ENCODE results near the gene FBXO24. TPM values are rescaled to one million over a fixed set of nuclear protein-coding genes. Genes with fewer than 3 reads are reported as not detected.
"Not testable (repeated sequence)": the region's sequence is repeated elsewhere in the genome, so short reads cannot be mapped to it uniquely, and the experiment has no call there.

The FBXO24 gene
- total RNA-seq: 1 to 10 TPM in 2 of 4 donors, not detected in 2; 1.8 to 1.9 TPM

GRCh38 chr7:100586266-100587025, at the start of gene FBXO24:
Gene FBXO24 (plus strand): TSS chr7:100586328. CDS start chr7:100586626, 298 bp downstream.
- peaks cover 0 to 22% of the 10 kb centered on the region in 2 donors for H3K36me3 ChIP-seq
- H3K9me3 ChIP-seq: no peaks in the 10 kb centered on the region
- H3K4me1 ChIP-seq: peaks cover 0 to 63% (median 35%) of the 10 kb centered on the region in 3 donors
- TF ChIP-seq CTCF (IDR thresholded peaks at IDR 0.05) (no peak), POLR2A (IDR thresholded peaks at IDR 0.05) (peak in 1 of 2 donors; percentile 27), POLR2AphosphoS5 (IDR thresholded peaks at IDR 0.05) (no peak), EP300 (IDR thresholded peaks at IDR 0.05) (no peak)
- WGBS, 2 donors (ENCODE audit: low coverage in 1 of 2): 0% methylated on average over 1 to 3 of the region's 53 CpGs
- H3K27ac ChIP-seq: peak within 1 kb of the TSS; percentile 88 to 95 (median 94)
- ATAC-seq: peak; percentile 94
- peaks cover 10% of the 10 kb centered on the region for H3K27me3 ChIP-seq
- H3K4me3 ChIP-seq: peak within 1 kb of the TSS; percentile 84 to 95

GRCh38 chr7:100536695-100537094, 49.4 kb upstream of the FBXO24 start:
- not testable (repeated sequence) for H3K9me3 ChIP-seq, H3K36me3 ChIP-seq, H3K27me3 ChIP-seq, H3K27ac ChIP-seq, H3K4me3 ChIP-seq, ATAC-seq
- H3K4me1 ChIP-seq: peaks cover 0 to 28% (median 10%) of the 10 kb centered on the region in 3 donors
- 77 to 100% methylated on average over 1 to 2 of the region's 2 CpGs for WGBS, 2 donors (ENCODE audit: low coverage in 1 of 2)

- H3K27ac ChIP-seq: peak overlapping the region; percentile 26 to 91 (median 82)
- peaks cover 0 to 44% (median 10%) of the 10 kb centered on the region in 3 donors for H3K4me1 ChIP-seq
- H3K4me3 ChIP-seq: peak overlapping the region in 1 of 2 donors; percentile 68
- no peaks in the 10 kb centered on the region for H3K27me3 ChIP-seq
- no peak for ATAC-seq
- TF ChIP-seq POLR2A (IDR thresholded peaks at IDR 0.05) (no peak), CTCF (IDR thresholded peaks at IDR 0.05) (no peak), EP300 (IDR thresholded peaks at IDR 0.05) (no peak), POLR2AphosphoS5 (IDR thresholded peaks at IDR 0.05) (no peak)
- no peaks in the 10 kb centered on the region for H3K36me3 ChIP-seq
- WGBS, 2 donors (ENCODE audit: low coverage in 1 of 2): 4 to 5% methylated on average over 4 to 8 of the region's 8 CpGs
- H3K9me3 ChIP-seq: no peaks in the 10 kb centered on the region
Measured at GRCh38 chr7:100538348-100538653, 47.8 kb upstream of the FBXO24 start.

GRCh38 chr7:100538654-100539435, 47.3 kb upstream of the FBXO24 start, which contains the start of gene AGFG2:
Gene AGFG2 (plus strand): TSS chr7:100539203. CDS start chr7:100539347, 144 bp downstream.
- no peaks in the 10 kb centered on the region for H3K27me3 ChIP-seq
- peak; percentile 99 for ATAC-seq
- no peaks in the 10 kb centered on the region for H3K36me3 ChIP-seq
- peak in 1 of 4 experiments; percentile 10 for TF ChIP-seq CTCF (IDR thresholded peaks at IDR 0.05)
- peak; percentile 88 to 93 for TF ChIP-seq POLR2A (IDR thresholded peaks at IDR 0.05)
- no peak for TF ChIP-seq EP300 (IDR thresholded peaks at IDR 0.05)
- TF ChIP-seq POLR2AphosphoS5 (IDR thresholded peaks at IDR 0.05): peak; percentile 94
- no peaks in the 10 kb centered on the region for H3K9me3 ChIP-seq
- H3K4me1 ChIP-seq: peaks cover 3 to 50% (median 16%) of the 10 kb centered on the region in 3 donors
- H3K27ac ChIP-seq: peak within 1 kb of the TSS; percentile 47 to 96 (median 83)
- WGBS, 2 donors (ENCODE audit: low coverage in 1 of 2): 0 to 3% methylated on average over 1 to 5 of the region's 60 CpGs
- peak within 1 kb of the TSS; percentile 64 to 68 for H3K4me3 ChIP-seq

- peak overlapping the region; percentile 64 to 68 for H3K4me3 ChIP-seq
- 0% methylated on average over 12 to 16 of the region's 44 CpGs for WGBS, 2 donors (ENCODE audit: low coverage in 1 of 2)
- no peak for ATAC-seq
- no peaks in the 10 kb centered on the region for H3K9me3 ChIP-seq
- no peaks in the 10 kb centered on the region for H3K27me3 ChIP-seq
- peaks cover 10 to 56% (median 22%) of the 10 kb centered on the region in 3 donors for H3K4me1 ChIP-seq
- H3K27ac ChIP-seq: peak overlapping the region; percentile 47 to 96 (median 83)
- H3K36me3 ChIP-seq: no peaks in the 10 kb centered on the region
- TF ChIP-seq POLR2A (IDR thresholded peaks at IDR 0.05) (no peak), EP300 (IDR thresholded peaks at IDR 0.05) (no peak), CTCF (IDR thresholded peaks at IDR 0.05) (no peak), POLR2AphosphoS5 (IDR thresholded peaks at IDR 0.05) (no peak)
Measured at GRCh38 chr7:100539436-100540006, 46.6 kb upstream of the FBXO24 start.

Data from gastroesophageal sphincter (tissue), 4 donors.